Measurements from ENCODE around the gene ENTPD6. TPM values are rescaled to one million over a fixed set of nuclear protein-coding genes. Genes with fewer than 3 reads are reported as not detected.
A peak's percentile ranks its signal among the peaks of the same experiment; 100 is the strongest.

Gene ENTPD6
- total RNA-seq, 4 donors from 2014 or later = 20.7 to 47.2 (median 30.7) TPM

GRCh38 chr20:25212242-25212641 is 16.7 kb downstream of the ENTPD6 start:
- no peaks in the 10 kb centered on the region for H3K36me3 ChIP-seq
- DNase-seq = peak in 1 of 2 donors; percentile 8
- H3K4me1 ChIP-seq = no peaks in the 10 kb centered on the region
- intact Hi-C loops (cut with DNase I; ENCODE audit: low total_unique reads) = no loop called here
- no peak overlapping the region for H3K27ac ChIP-seq
- H3K27me3 ChIP-seq = no peaks in the 10 kb centered on the region
- H3K4me3 ChIP-seq = no peak overlapping the region
- no peak for TF ChIP-seq POLR2A (IDR thresholded peaks at IDR 0.05)
- no peak for TF ChIP-seq CTCF (IDR thresholded peaks at IDR 0.05)
- no peaks in the 10 kb centered on the region for H3K9me3 ChIP-seq

- peak; percentile 5 to 9 for DNase-seq
- TF ChIP-seq CTCF (IDR thresholded peaks at IDR 0.05) = no peak
- no peak for TF ChIP-seq POLR2A (IDR thresholded peaks at IDR 0.05)
- Histone ChIP-seq H3K4me3 (no peak overlapping the region), H3K27me3 (no peaks in the 10 kb centered on the region), H3K27ac (no peak overlapping the region), H3K36me3 (no peaks in the 10 kb centered on the region), H3K4me1 (no peaks in the 10 kb centered on the region), H3K9me3 (no peaks in the 10 kb centered on the region)
- intact Hi-C loops (cut with DNase I; ENCODE audit: low total_unique reads) = no loop called here
These were observed 18.3 kb downstream of the ENTPD6 start for GRCh38 chr20:25213566-25214425.

GRCh38 chr20:25214426-25214790 is 18.9 kb downstream of the ENTPD6 start:
- TF ChIP-seq CTCF (IDR thresholded peaks at IDR 0.05) (no peak), POLR2A (IDR thresholded peaks at IDR 0.05) (no peak)

GRCh38 chr20:25214819-25215218 is 19.3 kb downstream of the ENTPD6 start:
- no peaks in the 10 kb centered on the region for H3K27me3 ChIP-seq
- no peaks in the 10 kb centered on the region for H3K36me3 ChIP-seq
- no peak overlapping the region for H3K4me3 ChIP-seq
- DNase-seq = no peak
- intact Hi-C loops (cut with DNase I; ENCODE audit: low total_unique reads) = no loop called here
- no peaks in the 10 kb centered on the region for H3K9me3 ChIP-seq
- H3K27ac ChIP-seq = no peak overlapping the region
- H3K4me1 ChIP-seq = no peaks in the 10 kb centered on the region
- TF ChIP-seq POLR2A (IDR thresholded peaks at IDR 0.05) (no peak), CTCF (IDR thresholded peaks at IDR 0.05) (no peak)

More at GRCh38 chr20:25214426-25214790, 18.9 kb downstream of the ENTPD6 start:
- Histone ChIP-seq H3K36me3 (no peaks in the 10 kb centered on the region), H3K4me1 (no peaks in the 10 kb centered on the region), H3K27me3 (no peaks in the 10 kb centered on the region), H3K27ac (no peak overlapping the region), H3K4me3 (no peak overlapping the region), H3K9me3 (no peaks in the 10 kb centered on the region)
- DNase-seq = peak in 1 of 2 donors; percentile 8
- intact Hi-C loops (cut with DNase I; ENCODE audit: low total_unique reads) = no loop called here

GRCh38 chr20:25215521-25215920 is 20.0 kb downstream of the ENTPD6 start:
- Histone ChIP-seq H3K27ac (no peak overlapping the region), H3K36me3 (no peaks in the 10 kb centered on the region), H3K4me3 (no peak overlapping the region), H3K4me1 (no peaks in the 10 kb centered on the region), H3K9me3 (no peaks in the 10 kb centered on the region), H3K27me3 (no peaks in the 10 kb centered on the region)
- intact Hi-C loops (cut with DNase I; ENCODE audit: low total_unique reads) = no loop called here
- TF ChIP-seq POLR2A (IDR thresholded peaks at IDR 0.05) (no peak), CTCF (IDR thresholded peaks at IDR 0.05) (no peak)
- DNase-seq = peak in 1 of 2 donors; percentile 4

All from uterus (tissue), 4 donors.